T-helper 9 cell (primary cell): ENCODE results near the gene ODAPH.
"Not testable (repeated sequence)": the region's sequence is repeated elsewhere in the genome, so short reads cannot be mapped to it uniquely, and the experiment has no call there.

Experiments used
- DNase-seq: peaks from one replicate; pipeline ENCODE4 v3.0.0-alpha.2; 2020
- total RNA-seq, 2 donors: gene quantifications; one replicate each; lab custom pipeline; 2026; lab: John Stamatoyannopoulos, UW

ODAPH gene, protein sequence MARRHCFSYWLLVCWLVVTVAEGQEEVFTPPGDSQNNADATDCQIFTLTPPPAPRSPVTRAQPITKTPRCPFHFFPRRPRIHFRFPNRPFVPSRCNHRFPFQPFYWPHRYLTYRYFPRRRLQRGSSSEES
- total RNA-seq = 0.14 to 0.24 reads per million in 2 donors

DNA sequence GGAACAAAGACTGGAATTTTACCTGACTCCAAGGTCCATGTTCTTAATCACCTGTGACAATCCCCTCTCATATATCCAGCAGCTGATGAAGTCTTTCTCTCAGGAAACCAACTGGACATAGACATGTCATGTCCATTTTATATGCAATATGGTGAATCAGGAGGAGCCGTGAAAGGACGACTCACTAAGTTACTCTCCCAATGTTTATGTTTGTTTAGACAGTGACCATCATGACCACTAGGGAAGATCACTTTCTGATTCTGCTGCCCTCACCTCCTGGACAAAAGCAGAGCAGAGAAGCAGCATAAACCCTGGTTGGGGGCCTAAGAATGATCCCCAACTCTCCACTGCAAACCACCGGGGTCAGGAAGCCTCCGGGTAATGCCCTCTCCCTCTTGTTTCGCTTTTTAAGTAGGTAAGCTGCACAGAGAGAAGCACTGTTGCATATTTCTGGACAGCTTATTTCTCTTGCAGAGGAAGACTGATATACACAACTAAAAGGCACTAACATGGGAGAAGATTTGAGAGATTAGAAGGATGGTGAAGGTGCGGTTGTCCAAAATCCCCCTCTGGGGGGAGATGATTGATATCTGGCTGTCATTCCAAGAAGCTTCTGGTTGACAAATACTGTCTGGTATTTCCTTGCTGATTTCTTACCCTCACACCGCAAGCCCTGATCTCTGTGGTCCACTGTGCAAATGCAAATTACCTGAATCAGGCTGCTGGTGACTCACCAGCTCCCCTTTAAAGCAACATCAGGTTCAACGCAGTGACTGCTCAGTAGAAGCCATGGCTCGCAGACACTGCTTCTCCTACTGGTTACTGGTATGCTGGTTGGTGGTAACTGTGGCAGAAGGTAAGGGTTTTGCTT, at the start of gene ODAPH:
Gene ODAPH, plus strand, starts transcription at position 773 of the 871 bp plus-strand sequence. Its CDS starts 17 bp downstream, at position 790.
- DNase-seq = no peak

DNA sequence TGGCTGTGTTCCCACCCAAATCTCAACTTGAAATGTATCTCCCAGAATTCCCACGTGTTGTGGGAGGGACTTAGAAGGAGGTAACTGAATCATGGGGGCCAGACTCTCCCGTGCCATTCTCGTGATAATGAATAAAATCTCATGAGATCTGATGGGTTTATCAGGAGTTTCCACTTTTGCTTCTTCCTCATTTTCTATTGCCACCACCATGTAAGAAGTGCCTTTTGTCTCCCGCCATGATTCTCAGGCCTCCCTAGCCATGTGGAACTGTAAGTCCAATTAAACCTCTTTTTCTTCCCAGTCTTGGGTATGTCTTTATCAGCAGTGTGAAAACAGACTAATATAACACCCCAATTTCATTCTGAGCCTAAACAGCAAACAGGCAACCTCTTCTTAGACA, 46.3 kb upstream of the ODAPH start:
- not testable (repeated sequence) for DNase-seq

DNA sequence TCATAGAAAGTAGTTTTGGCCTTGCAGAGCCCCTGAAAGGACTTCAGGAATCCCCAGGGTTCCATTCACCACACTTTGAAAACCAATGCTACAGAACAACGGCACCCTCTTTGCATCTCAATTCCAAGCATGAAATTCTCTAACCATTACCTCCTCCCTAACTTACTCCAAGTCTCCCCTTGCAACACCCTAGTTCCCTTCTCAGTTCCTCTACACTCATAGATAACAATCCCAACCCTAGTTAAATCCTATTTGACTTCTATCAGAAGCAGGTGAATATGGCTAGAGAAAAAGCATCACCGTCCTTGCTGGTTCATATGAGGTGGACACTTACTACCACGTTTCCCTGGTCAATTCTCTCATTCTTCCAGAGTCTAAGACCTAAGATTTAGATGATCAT, 44.0 kb upstream of the ODAPH start:
- no peak for DNase-seq

DNA sequence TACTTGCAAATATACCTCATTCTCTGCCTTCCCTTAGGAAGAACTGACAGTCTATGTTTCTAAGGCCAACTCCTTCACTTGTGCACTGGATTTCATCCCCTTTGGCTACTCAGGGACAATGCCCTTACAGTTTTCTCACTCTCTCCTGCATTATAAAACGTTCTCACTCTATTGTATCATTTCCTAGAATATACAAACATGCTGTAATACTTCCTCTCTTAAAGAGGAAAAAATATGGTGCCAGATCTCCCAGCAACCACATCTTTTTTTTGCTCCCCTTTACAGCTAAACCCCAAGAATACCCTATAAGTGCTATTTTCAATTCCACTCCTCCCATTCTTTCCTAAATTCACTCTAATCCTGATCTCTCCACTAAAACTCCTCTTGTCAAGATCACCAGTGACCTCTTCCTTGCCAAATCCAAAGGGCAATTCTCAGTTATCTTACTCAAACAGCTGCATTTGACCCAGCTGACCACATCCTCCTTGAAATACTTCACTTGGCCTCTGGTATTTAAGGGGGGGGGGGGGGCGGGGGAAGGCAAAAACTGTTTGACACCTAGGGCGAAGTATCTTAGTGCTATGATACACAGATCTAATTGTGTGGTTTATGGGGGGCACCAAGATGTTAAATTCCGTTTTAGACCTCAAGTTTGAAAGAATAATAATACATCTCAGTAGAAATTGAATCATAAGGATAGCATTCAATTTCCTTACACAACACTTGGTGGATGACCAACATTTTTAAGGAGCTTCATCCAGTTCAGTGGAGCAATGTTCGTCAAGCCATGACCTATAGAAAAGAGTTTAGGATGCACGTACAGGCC, 43.3 kb upstream of the ODAPH start:
- no peak for DNase-seq

DNA sequence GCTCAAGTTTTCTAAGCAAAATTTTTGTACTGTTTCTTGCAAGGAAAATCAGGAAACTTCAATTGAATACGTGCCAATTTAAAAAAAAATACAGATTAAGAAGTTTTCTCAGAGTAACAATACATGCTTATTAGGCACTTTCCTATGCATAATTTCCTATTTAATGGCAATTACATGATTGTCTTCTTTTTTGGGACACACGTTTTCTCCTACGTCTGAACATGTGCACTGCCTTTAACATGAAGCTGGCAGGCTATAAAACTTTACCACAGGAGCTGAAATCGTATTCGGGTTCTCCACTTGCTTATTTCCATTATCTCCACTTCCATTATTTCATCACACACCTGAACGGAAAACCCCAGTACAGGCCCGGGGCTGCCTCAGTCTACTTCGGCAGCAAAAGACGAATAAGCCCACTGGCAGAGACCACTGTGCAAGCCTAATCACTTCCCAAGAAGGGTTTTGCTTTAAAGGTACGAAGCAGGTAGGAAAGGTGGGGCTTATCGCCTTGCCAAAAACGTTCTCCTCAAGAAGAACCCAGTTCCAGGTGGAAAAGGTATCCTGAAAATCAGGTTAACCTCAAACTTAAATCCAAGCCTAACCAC, 42.2 kb upstream of the ODAPH start:
- no peak for DNase-seq

DNA sequence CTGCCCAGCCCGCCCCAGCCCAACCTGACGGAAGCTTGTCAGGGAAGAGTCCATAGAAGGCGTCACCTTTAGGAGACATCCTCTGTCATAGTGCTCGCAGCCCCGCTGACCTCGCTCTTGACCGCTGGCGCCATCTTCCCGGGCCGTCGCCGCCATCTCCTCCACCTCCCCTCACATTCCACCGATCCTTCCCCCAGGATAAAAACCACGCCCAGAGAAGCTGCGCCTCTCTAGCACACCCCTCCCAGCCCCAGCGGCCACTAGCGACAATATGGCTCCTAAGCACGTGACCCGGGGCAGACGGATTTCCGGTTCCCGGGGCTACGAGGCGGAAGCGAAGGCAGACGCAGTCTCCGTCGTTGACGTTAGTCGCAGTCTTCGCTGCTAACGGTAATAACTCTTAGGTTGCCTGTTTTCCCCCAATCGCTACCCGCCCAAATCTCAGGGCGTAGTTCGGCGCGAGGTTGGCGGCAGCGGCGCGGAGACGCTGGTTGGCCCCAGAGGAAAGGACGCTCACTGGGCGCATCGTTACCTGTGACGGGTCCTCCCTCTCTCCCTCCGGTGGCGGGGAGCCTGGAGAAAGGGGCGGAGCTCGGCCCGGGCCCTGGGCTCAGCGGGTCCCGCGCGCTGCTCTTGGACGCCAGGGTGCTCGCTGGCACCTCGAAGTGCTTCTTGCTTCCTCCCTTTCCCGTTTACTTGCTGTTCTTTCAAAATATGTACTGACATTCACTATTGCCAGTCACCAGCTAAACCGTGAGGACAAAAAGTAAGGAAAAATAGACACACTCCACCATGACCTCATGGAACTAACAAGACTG, 41.5 kb upstream of the ODAPH start, which contains the start of the genes RCHY1 and THAP6:
Gene RCHY1, minus strand, starts transcription at position 273 of the 818 bp plus-strand sequence. Its CDS starts 117 bp downstream, at position 156.
Gene THAP6, plus strand, starts transcription at position 343 of the 818 bp plus-strand sequence. CDS start 980 bp downstream, outside the sequence.
- DNase-seq = peak; percentile 91

DNA sequence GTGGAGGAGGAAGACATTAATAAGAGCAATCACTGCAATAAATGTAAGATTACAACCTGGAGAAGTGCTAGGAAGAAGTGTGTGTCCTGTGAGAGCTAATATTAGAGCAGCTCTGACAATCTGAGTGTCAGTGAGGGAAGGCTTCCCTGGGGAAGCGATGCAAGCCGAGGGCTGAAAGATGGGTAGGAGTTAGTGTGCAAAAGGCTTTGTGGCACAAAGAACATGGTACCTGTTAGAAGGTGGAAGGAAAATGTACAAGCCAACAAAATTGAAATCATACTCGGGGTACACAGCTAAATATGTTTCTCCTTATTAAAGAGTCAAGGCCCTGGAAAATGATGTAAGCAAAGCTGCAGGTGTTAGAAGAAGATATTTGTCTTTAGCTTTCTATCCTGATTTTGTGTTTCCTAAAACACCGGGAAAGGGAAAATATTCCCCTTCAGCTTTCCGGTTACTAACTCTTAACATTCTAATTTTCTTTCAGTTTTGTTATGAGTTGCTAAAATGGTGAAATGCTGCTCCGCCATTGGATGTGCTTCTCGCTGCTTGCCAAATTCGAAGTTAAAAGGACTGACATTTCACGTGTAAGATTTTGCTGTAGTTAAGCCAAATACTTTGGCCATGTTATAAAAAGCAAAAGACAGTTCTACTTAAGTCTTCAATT, 40.8 kb upstream of the ODAPH start:
- DNase-seq = no peak

DNA sequence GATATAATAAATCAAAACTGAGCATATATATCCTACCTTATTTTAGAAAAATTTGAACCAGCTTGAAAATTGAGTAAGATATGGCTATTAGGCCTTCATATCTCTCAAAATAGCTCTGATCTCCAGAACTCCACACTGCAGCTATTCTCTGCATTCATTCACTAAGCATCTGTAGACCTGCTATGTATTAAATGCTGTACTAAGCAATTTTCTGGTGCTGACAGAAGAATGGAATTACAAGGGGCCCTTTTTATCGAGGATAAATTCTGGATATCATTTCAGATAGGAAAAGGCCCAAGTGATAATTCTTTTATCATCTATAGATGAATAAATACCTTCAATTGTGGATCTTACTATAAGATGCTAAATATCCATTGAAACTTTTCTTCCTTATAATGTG, 39.7 kb upstream of the ODAPH start:
- DNase-seq = no peak

DNA sequence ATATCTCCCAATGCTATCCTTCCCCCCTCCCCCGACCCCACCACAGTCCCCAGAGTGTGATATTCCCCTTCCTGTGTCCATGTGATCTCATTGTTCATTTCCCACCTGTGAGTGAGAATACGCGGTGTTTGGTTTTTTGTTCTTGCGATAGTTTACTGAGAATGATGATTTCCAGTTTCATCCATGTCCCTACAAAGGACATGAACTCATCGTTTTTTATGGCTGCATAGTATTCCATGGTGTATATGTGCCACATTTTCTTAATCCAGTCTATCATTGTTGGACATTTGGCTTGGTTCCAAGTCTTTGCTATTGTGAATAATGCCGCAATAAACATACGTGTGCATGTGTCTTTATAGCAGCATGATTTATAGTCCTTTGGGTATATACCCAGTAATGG, 36.4 kb upstream of the ODAPH start:
- not testable (repeated sequence) for DNase-seq

DNA sequence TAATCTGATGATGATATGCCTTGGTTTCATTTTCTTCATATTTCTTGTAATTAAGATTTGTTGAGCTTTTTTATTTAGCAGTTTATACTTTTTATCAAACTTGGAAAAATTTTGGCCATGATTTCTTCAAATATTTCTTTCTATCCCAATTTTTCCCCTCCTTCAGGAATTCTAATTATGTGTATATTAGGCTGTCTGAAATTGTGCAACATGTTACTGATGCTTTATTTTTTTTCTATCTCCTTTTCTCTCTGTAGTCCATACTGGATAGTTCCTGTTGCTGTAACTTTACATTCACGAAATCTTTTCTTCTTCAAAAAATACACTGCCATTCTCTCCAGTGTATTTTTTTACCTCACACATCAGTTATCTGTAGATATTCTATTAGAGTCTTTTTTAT, 30.8 kb upstream of the ODAPH start:
- no peak for DNase-seq

DNA sequence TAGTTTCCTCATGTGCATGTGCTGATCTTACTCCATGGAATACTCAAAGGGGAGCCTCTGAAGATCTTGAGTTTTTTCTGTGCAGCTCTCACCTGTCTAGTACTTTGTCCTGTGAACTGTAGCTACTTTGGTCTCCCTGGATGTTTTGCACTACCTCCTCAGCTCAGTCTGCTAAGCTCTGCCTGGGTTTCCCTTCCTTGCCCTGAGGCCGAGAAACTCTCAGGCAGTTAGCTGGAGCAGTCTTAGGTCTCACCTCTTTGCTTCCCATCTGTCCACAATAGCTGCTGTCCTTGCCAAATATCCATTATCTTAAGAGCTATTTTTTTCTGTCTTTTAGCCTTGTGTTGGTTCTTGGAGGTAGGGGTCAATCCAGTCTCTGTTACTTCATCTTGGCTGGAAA, 30.0 kb upstream of the ODAPH start:
- DNase-seq = no peak

DNA sequence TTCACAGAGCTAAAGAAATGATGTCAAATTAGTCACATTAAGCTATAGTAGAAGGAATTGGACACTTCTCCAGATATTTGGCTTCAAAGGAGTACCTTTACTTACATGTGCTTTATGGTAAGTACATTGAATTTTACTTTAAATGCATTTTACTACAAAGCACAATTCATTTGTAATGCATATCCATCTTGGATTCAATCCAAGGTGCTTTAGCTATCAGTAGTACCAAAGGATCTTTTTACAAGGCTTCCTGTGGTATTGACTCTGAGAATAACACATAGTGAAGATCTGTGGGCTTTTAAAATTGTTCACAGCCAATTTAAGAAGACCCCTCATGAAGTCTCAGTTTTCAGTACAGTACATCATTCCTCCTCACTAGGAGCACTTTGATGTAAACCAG, 28.4 kb upstream of the ODAPH start:
- DNase-seq = no peak

DNA sequence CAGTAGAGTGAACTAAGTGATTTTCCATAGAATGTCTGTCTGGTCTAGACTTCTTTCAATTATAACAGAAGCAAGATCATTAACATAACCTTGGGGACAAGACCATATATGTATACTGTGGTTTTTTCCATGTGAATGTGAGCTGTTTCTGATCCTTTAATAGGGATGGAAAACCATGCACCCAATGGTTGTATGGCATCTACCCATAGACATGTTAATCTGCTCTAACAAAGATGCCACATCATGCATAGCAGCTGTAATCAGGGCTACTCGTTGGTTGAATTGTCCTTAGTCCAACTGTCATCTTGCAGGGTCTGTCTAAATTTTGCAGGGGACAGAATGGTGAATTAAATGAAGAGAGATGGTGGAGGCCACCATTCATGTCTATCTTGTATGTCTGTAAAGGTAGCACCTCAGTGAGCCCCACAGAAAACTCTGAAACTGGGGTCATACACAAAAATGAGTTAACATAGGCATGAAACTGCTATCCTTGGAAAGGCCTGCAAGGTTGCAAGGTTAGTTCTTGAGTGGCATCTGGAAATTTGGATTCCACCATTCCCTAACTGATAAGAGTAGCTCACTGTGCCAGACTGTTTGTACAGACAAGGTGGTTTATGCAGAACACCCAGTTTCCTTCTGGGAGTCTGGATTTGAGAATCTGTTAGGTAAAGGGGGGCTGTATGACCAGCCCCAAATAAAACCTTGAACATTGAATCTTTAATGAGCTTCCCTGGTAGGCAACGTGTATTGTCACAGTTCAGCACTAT, 25.1 kb upstream of the ODAPH start:
- no peak for DNase-seq

DNA sequence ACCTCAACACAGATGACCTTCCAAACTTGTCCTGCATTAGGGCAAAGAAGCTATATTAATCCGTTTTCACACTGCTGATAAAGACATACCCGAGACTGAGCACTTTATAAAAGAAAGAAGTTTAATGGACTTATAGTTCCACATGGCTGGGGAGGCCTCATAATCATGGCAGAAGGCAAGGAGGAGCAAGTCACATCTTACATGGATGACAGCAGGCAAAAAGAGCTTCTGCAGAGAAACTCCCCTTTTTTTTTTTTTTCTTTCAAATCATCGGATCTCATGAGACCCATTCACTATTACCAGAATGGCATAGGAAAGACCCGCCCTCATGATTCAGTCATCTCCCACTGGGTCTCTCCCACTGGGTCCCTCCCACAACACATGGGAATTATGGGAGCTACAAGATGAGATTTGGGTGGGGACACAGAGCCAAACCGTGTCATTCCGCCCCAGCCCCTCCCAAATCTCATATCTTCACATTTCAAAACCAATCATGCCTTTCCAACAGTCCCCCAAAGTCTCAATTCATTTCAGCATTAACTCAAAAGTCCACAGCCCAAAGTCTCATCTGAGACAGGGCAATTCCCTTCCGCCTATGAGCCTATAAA, 24.2 kb upstream of the ODAPH start:
- DNase-seq = not testable (repeated sequence)

DNA sequence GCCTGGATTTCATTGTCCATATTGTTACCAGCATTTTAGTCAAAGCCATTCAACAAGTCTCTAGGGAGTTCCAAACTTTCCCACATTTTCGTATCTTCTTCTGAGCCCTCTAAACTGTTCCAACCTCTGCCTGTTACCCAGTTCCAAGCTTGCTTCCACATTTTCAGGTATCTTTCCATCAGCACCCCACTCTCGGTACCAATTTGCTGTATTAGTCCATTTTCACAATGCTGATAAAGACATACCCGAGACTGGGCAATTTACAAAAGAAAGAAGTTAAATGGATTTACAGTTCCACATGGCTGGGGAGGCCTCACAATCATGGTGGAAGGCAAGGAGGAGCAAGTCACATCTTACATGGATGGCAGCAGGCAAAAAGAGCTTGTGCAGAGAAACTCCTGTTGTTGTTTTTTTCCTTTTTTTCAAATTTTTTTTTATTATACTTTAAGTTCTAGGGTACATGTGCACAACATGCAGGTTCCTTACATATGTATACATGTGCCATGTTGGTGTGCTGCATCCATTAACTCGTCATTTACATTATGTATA, 22.5 kb upstream of the ODAPH start:
- DNase-seq = not testable (repeated sequence)

DNA sequence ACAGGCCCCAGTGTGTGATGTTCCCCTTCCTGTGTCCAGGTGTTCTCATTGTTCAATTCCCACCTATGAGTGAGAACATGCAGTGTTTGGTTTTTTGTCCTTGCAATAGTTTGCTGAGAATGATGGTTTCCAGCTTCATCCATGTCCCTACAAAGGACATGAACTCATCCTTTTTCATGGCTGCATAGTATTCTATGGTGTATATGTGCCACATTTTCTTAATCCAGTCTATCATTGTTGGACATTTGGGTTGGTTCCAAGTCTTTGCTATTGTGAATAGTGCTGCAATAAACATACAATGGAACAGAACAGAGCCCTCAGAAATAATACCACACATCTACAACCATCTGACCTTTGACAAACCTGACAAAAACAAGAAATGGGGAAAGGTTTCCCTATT, 21.9 kb upstream of the ODAPH start:
- not testable (repeated sequence) for DNase-seq

DNA sequence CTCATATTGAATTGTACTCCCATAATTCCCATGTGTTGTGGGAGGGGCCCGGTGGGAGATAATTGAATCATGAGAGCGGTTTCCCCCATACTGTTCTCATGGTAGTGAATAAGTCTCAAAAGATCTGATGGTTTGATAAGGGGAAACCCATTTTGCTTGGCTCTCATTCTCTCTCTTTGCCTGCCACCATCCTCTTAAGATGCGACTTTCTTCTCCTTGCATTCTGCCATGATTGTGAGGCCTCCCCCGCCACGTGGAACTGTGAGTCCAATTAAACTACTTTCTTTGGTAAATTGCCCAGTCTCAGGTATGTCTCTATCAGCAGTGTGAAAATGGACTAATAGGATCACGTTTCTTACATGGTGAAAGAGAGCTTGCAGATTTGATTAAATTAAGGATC, 18.6 kb upstream of the ODAPH start:
- DNase-seq = not testable (repeated sequence)

DNA sequence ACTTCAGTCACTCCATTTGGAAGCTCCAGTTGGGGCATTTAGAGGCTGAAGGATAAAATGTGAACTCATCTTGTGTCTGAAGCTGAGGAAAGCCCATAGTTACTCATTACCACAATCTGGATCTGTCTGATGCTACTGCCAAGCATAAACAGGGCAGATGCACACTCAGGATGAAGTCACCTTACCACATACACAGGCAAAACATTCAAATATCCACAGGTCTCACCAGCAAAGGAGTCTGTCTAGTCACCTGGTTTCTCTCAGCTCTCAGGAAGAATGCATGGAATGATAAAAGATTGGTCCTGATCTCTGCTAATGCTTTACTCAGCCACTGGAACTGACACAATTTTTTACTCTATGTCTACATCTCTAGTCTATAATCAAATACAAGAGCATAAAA, 13.0 kb upstream of the ODAPH start:
- DNase-seq = no peak

DNA sequence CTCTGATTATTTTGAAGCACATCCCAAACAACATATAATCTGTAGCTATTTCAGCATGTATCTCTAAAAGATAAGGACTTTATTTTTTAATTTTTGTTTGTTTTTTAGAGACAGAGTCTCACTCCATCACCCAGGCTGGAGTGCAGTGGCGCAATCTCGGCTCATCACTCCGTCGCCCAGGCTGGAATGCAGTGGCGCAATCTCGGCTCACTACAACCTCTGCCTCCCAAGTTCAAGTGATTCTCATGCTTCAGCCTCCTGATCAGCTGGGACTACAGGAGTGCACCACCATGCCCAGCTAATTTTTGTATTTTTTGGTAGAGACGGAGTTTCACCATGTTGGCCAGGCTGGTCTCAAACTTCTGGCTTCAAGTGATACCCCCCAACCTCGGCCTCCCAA, 11.6 kb upstream of the ODAPH start:
- DNase-seq = not testable (repeated sequence)

DNA sequence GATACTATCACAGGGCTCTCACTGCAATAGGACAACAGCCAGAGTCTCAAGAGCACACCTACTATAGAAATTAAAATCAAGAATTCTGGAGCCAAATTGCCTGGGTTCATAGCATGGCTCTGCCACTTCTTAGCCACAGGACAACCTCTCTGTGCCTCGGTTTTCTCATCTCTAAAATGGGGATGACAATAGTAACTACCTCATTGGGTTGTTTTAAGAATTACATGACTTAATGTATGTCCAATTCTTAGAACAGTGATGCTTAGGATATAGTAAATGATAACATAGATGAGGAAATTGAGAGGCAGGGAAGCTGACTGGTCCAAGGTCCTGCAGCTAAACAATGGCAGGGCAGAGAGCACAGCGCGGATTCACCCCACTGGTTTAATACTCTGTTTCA, 11.0 kb upstream of the ODAPH start:
- DNase-seq = no peak
